IPS-18a (cell line): Measurements from ENCODE around the gene GRIN2A.

Experiments used
- H3K27ac ChIP-seq: one replicate; pipeline ENCODE4 v1.5.1; 2013; ENCODE audit warnings: low read length
- H3K27me3 ChIP-seq: one replicate; pipeline ENCODE4 v1.6.1; 2013; ENCODE audit warnings: mild to moderate bottlenecking, low read length; ENCODE audit not compliant: control insufficient read depth, insufficient read depth
- H3K36me3 ChIP-seq: one replicate; pipeline ENCODE4 v1.6.1; 2013; ENCODE audit warnings: low read depth, low read length; ENCODE audit not compliant: control insufficient read depth
- H3K4me1 ChIP-seq: one replicate; pipeline ENCODE4 v1.6.1; 2013; ENCODE audit warnings: low read depth, low read length; ENCODE audit not compliant: control insufficient read depth
- H3K4me3 ChIP-seq: one replicate; pipeline ENCODE4 v1.5.1; 2013; ENCODE audit warnings: low read length
- H3K9ac ChIP-seq: one replicate; pipeline ENCODE4 v1.6.1; 2013; ENCODE audit warnings: mild to moderate bottlenecking, low read length, moderate library complexity
- H3K9me3 ChIP-seq: one replicate; pipeline ENCODE4 v1.6.1; 2013; ENCODE audit warnings: low read depth, low read length; ENCODE audit not compliant: control insufficient read depth

GRIN2A gene

DNA sequence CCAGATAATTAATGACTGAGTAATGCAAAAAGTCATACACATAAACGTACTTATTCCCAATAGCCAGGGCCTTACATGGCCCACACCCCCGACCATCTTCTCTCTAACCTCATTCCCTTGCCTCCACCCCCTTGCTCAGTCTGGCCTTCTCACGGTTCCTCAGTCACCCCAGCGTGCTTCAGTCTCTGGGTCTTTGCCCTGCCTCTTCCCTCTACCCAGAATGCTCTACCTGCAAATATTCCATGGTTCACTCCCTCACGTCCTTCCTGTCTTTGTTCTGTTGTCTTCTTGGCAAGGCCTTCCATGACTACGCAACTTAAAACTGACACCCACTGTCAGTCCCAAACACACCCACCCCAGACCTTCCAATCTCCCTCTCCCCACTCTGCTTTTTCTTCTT lies 468.3 kb downstream of the GRIN2A start:
- Histone ChIP-seq H3K27me3 (no peaks in the 10 kb centered on the region), H3K4me3 (no peak overlapping the region), H3K9me3 (no peaks in the 10 kb centered on the region), H3K36me3 (no peaks in the 10 kb centered on the region), H3K27ac (no peak overlapping the region), H3K4me1 (peaks cover 11% of the 10 kb centered on the region), H3K9ac (no peak overlapping the region)

DNA sequence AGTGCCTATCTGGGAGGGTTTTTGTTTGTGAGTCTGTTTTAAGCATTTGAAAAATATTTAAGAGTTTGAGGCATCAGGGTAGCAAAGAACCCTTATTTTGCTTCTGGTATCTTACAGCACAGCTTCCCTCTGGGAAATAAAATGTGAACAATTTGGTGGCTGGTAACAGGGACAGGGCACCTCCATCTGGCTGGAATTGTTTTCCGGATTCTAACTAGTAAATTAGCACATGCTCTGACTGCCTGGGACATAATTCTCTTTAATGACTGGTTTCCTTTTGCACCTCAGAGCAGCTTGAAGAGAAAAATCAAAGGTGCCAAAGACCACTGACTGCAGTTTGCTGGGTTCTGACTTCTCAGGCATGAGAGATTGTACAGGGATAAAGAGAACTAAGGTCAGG lies 469.1 kb downstream of the GRIN2A start:
- H3K9ac ChIP-seq: no peak overlapping the region
- no peaks in the 10 kb centered on the region for H3K36me3 ChIP-seq
- no peak overlapping the region for H3K27ac ChIP-seq
- no peak overlapping the region for H3K4me3 ChIP-seq
- H3K27me3 ChIP-seq: no peaks in the 10 kb centered on the region
- no peaks in the 10 kb centered on the region for H3K9me3 ChIP-seq
- H3K4me1 ChIP-seq: peaks cover 11% of the 10 kb centered on the region

DNA sequence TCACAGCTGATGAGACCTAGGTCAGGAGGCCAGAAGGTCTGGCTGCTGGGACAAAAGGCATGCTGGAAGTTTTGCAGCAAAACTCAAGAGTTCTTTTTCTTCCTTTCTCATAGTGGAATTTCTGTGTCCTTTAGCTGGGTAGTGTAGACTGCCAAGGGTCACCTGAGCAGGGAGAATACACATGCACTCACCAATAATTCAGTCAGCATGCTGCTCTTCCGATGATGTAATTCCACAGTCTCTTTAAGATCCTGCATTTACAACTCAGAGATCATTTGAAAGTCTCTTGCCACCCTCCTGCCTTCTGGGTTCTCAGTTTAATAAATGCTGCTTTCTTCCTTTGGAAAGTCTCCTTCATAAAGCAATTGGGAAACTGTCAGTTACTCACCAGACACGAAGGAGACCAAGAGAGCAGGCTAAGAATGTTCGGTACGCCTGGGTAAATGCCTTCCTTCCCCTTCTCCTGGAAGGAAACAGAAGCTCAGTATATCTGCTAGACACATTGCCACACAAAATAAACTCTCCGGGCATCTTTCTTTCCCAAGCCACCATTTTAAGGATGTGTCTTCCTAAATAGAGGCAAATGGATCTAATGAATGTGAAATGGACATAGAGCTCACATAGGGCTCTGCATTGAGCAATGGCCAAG lies 473.1 kb downstream of the GRIN2A start:
- Histone ChIP-seq H3K27ac (no peak overlapping the region), H3K36me3 (no peaks in the 10 kb centered on the region), H3K4me1 (peaks cover 11% of the 10 kb centered on the region), H3K4me3 (no peak overlapping the region), H3K27me3 (no peaks in the 10 kb centered on the region), H3K9me3 (no peaks in the 10 kb centered on the region), H3K9ac (no peak overlapping the region)

DNA sequence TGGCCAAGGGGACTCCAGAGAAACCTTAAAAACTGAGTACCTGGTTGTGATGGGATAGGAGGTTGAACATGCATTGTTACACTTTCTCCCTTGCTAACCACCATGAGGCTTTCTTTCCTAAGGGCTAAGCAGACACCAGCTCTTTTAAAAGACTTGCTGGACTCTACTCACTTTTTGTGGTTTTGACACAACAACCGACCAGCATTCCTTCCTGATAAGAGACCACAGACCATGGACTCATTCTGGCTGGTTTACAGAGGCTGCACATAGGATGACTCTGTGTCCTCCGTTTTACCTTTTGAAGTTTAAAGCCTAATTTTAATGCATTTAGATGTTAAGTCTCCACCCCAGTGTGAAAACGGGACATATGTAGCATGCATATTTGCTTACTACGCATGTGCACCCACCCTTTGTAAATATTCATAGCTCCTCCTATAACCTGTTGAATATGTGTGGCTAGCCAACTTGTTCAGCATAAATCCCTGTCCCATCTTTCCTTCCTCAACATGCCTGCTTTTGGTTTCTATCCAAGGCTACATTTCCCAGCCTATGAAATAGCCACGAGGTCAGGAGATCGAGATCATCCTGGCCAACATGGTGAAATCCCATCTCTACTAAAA lies 475.9 kb downstream of the GRIN2A start:
- Histone ChIP-seq H3K9me3 (no peaks in the 10 kb centered on the region), H3K4me3 (no peak overlapping the region), H3K4me1 (peaks cover 3% of the 10 kb centered on the region), H3K27ac (no peak overlapping the region), H3K36me3 (no peaks in the 10 kb centered on the region), H3K9ac (no peak overlapping the region), H3K27me3 (no peaks in the 10 kb centered on the region)

DNA sequence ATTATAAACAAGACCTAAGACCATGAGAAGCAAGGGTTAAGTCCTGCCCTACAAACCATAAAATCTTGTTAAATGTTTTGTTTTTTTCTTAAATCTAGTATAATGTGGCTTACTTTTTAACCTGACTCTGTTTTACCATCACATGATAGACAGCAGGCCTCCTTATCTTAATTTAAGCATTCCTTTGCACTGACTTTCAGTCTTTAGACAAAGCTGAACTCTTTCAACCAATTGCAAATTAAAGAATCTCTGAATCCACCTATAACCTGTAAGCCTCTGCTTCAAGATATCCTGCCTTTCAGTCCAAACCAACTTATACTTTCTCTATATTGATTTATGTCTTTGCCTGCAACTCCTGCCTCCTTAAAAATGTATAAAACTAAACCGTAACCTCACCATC lies 478.5 kb downstream of the GRIN2A start:
- H3K27me3 ChIP-seq: no peaks in the 10 kb centered on the region
- H3K4me1 ChIP-seq: peaks cover 3% of the 10 kb centered on the region
- no peaks in the 10 kb centered on the region for H3K36me3 ChIP-seq
- no peak overlapping the region for H3K9ac ChIP-seq
- H3K27ac ChIP-seq: no peak overlapping the region
- no peak overlapping the region for H3K4me3 ChIP-seq
- H3K9me3 ChIP-seq: no peaks in the 10 kb centered on the region
